Gastrocnemius medialis (tissue), 4 donors: ENCODE data around the gene CES4A. TPM values are rescaled to one million over a fixed set of nuclear protein-coding genes. Genes with fewer than 3 reads are reported as not detected.

Experiments used
- ATAC-seq, 2 donors: fragments of 150-250 bp; one replicate each; pipeline ENCODE4 v1.9.1; 2016
- DNase-seq, 2 donors: peaks; one replicate each; pipeline ENCODE4 v3.0.0-alpha.2; 2019
- H3K27ac ChIP-seq, 4 donors: fragments of 200-600 bp; sonication (generic); 1 replicate in 1 of 4; 2 replicates in 3 of 4; pipeline ENCODE4 v1.5.1; 2016 to 2018; ENCODE audit warnings: mild to moderate bottlenecking in 2 of 4, moderate library complexity in 1 of 4
- H3K27me3 ChIP-seq, 3 donors: fragments of 200-600 bp; sonication (generic) in 2 of 3; 1 replicate in 1 of 3; 2 replicates in 2 of 3; pipeline versions ENCODE4 v1.5.1 to v1.6.0; 2016 to 2019; ENCODE audit warnings: mild to moderate bottlenecking in 1 of 3, moderate library complexity in 1 of 3
- H3K36me3 ChIP-seq, 2 donors: fragments of 200-600 bp; sonication (generic) in 1 of 2; one replicate each; pipeline ENCODE4 v1.5.1; 2017 to 2018
- H3K4me1 ChIP-seq, 2 donors: fragments of 200-600 bp; sonication (generic) in 1 of 2; one replicate each; pipeline ENCODE4 v1.5.1; 2016 to 2017; ENCODE audit warnings: mild to moderate bottlenecking in 2 of 2
- H3K4me3 ChIP-seq, 4 donors: fragments of 200-600 bp; sonication (generic) in 3 of 4; 1 replicate in 1 of 4; 2 replicates in 3 of 4; pipeline ENCODE4 v1.5.1; 2016 to 2019; ENCODE audit warnings: mild to moderate bottlenecking in 2 of 4
- H3K9me3 ChIP-seq, 3 donors: fragments of 200-600 bp; sonication (generic) in 2 of 3; 1 replicate in 1 of 3; 2 replicates in 2 of 3; pipeline ENCODE4 v1.5.1; 2016 to 2019
- CTCF ChIP-seq, 5 experiments: fragments of 450-650 bp in 3 of 5; fragments of 200-600 bp in 2 of 5; sonication (generic) in 2 of 5; IDR thresholded peaks in 4 of 5; conservative IDR thresholded peaks in 1 of 5; 1 replicate in 4 of 5; 2 replicates in 1 of 5; pipeline ENCODE4 v1.5.1; 2016 to 2019; ENCODE audit warnings: antibody characterized with exemption in 5 of 5, mild to moderate bottlenecking in 3 of 5, moderate library complexity in 3 of 5
- POLR2A ChIP-seq, 2 donors: fragments of 450-650 bp; IDR thresholded peaks; one replicate each; pipeline ENCODE4 v1.6.1; 2017; ENCODE audit warnings: antibody characterized with exemption in 2 of 2, mild to moderate bottlenecking in 2 of 2, moderate library complexity in 2 of 2
- in situ Hi-C, 4 donors: fragments of 200-750 bp; cut with MboI; loops; one replicate each; pipeline versions ENCODE4 v1.15.0 to v1.8.0; 2017; ENCODE audit warnings: low sequenced_read_pairs in 4 of 4
- intact Hi-C: fragments of 100-400 bp; cut with DNase I; formaldehyde crosslinking; loops from one replicate; pipeline ENCODE4 v1.15.1; 2023; ENCODE audit warnings: low total_unique reads
- total RNA-seq, 4 donors: library from RNA; depleted of rRNA; stranded (reverse); fragments of >200 nt; gene quantifications; one replicate each; pipeline versions ENCODE4 v1.1.0 to v1.2.3, GENCODE V29; 2016

Gene CES4A
- total RNA-seq, 4 donors from 2014 or later: 12.0 to 82.7 (median 17.4) TPM

- H3K4me3 ChIP-seq: peak overlapping the region; percentile 67 to 80 (median 72)
- H3K36me3 ChIP-seq: no peaks in the 10 kb centered on the region
- intact Hi-C loops: loop anchor here (2.0 kb wide), 3 partner anchors 27 to 133 kb away; partner anchors contain the start of gene PHAF1
- no peak for DNase-seq
- H3K27ac ChIP-seq: peak overlapping the region; percentile 97 to 98 (median 98)
- ATAC-seq: no peak
- H3K4me1 ChIP-seq: peaks cover 26 to 31% of the 10 kb centered on the region in 2 donors
- H3K9me3 ChIP-seq: no peaks in the 10 kb centered on the region
- in situ Hi-C loops: no loop called here
- TF ChIP-seq POLR2A (IDR thresholded peaks at IDR 0.05) (no peak), CTCF (IDR thresholded peaks at IDR 0.05 in 4 of 5, conservative IDR thresholded peaks at IDR 0.05 in 1 of 5) (no peak)
- no peaks in the 10 kb centered on the region for H3K27me3 ChIP-seq
These were observed 39.8 kb downstream of the CES4A start for GRCh38 chr16:67028167-67028695.

- peak; percentile 87 to 88 for ATAC-seq
- peak within 1 kb of the TSS; percentile 97 to 98 (median 98) for H3K27ac ChIP-seq
- peak within 1 kb of the TSS; percentile 70 to 92 (median 80) for H3K4me3 ChIP-seq
- DNase-seq: peak; percentile 86 to 90
- H3K27me3 ChIP-seq: no peaks in the 10 kb centered on the region
- H3K4me1 ChIP-seq: peaks cover 26 to 31% of the 10 kb centered on the region in 2 donors
- in situ Hi-C loops (no loop called here), intact Hi-C loops (loop anchor here (2.0 kb wide), 3 partner anchors 28 to 132 kb away; partner anchors contain the start of gene PHAF1)
- H3K9me3 ChIP-seq: no peaks in the 10 kb centered on the region
- H3K36me3 ChIP-seq: no peaks in the 10 kb centered on the region
- TF ChIP-seq POLR2A (IDR thresholded peaks at IDR 0.05) (peak; percentile 79 to 80), CTCF (IDR thresholded peaks at IDR 0.05 in 4 of 5, conservative IDR thresholded peaks at IDR 0.05 in 1 of 5) (peak in 1 of 5 experiments; percentile 4)
These were observed 40.4 kb downstream of the CES4A start, which contains the start of gene CBFB for GRCh38 chr16:67028696-67029253. CBFB (plus strand) TSS chr16:67029149; CDS start chr16:67029408, 259 bp downstream.

- Histone ChIP-seq H3K27ac (peak overlapping the region; percentile 97 to 98 (median 98)), H3K4me1 (peaks cover 29 to 34% of the 10 kb centered on the region in 2 donors), H3K9me3 (no peaks in the 10 kb centered on the region), H3K27me3 (no peaks in the 10 kb centered on the region), H3K4me3 (peak overlapping the region; percentile 70 to 92 (median 76)), H3K36me3 (no peaks in the 10 kb centered on the region)
- DNase-seq: peak; percentile 46 to 62
- peak; percentile 20 to 63 for TF ChIP-seq POLR2A (IDR thresholded peaks at IDR 0.05)
- TF ChIP-seq CTCF (IDR thresholded peaks at IDR 0.05 in 4 of 5, conservative IDR thresholded peaks at IDR 0.05 in 1 of 5): peak in 1 of 5 experiments; percentile 3
- ATAC-seq: peak; percentile 55 to 69
- in situ Hi-C loops: no loop called here
- intact Hi-C loops: loop anchor here (2.0 kb wide), 3 partner anchors 29 to 131 kb away; partner anchors contain the start of gene PHAF1
These were observed 41.1 kb downstream of the CES4A start for GRCh38 chr16:67029254-67030096.

GRCh38 chr16:67030221-67030962, 42.0 kb downstream of the CES4A start:
- ATAC-seq (no peak), DNase-seq (no peak)
- TF ChIP-seq CTCF (IDR thresholded peaks at IDR 0.05 in 4 of 5, conservative IDR thresholded peaks at IDR 0.05 in 1 of 5) (no peak), POLR2A (IDR thresholded peaks at IDR 0.05) (no peak)
- intact Hi-C loops (no loop called here), in situ Hi-C loops (no loop called here)
- no peaks in the 10 kb centered on the region for H3K27me3 ChIP-seq
- no peaks in the 10 kb centered on the region for H3K36me3 ChIP-seq
- peak overlapping the region; percentile 70 to 92 (median 76) for H3K4me3 ChIP-seq
- peaks cover 35 to 43% of the 10 kb centered on the region in 2 donors for H3K4me1 ChIP-seq
- peak overlapping the region; percentile 97 to 98 (median 98) for H3K27ac ChIP-seq
- H3K9me3 ChIP-seq: no peaks in the 10 kb centered on the region
